Measurements from ENCODE around the gene MUC5B. TPM values are rescaled to one million over a fixed set of nuclear protein-coding genes. Genes with fewer than 3 reads are reported as not detected.
"Not testable (repeated sequence)": the region's sequence is repeated elsewhere in the genome, so short reads cannot be mapped to it uniquely, and the experiment has no call there.

The MUC5B gene, protein sequence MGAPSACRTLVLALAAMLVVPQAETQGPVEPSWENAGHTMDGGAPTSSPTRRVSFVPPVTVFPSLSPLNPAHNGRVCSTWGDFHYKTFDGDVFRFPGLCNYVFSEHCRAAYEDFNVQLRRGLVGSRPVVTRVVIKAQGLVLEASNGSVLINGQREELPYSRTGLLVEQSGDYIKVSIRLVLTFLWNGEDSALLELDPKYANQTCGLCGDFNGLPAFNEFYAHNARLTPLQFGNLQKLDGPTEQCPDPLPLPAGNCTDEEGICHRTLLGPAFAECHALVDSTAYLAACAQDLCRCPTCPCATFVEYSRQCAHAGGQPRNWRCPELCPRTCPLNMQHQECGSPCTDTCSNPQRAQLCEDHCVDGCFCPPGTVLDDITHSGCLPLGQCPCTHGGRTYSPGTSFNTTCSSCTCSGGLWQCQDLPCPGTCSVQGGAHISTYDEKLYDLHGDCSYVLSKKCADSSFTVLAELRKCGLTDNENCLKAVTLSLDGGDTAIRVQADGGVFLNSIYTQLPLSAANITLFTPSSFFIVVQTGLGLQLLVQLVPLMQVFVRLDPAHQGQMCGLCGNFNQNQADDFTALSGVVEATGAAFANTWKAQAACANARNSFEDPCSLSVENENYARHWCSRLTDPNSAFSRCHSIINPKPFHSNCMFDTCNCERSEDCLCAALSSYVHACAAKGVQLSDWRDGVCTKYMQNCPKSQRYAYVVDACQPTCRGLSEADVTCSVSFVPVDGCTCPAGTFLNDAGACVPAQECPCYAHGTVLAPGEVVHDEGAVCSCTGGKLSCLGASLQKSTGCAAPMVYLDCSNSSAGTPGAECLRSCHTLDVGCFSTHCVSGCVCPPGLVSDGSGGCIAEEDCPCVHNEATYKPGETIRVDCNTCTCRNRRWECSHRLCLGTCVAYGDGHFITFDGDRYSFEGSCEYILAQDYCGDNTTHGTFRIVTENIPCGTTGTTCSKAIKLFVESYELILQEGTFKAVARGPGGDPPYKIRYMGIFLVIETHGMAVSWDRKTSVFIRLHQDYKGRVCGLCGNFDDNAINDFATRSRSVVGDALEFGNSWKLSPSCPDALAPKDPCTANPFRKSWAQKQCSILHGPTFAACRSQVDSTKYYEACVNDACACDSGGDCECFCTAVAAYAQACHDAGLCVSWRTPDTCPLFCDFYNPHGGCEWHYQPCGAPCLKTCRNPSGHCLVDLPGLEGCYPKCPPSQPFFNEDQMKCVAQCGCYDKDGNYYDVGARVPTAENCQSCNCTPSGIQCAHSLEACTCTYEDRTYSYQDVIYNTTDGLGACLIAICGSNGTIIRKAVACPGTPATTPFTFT (N-terminal part only)
- 16.0 TPM for total RNA-seq

DNA sequence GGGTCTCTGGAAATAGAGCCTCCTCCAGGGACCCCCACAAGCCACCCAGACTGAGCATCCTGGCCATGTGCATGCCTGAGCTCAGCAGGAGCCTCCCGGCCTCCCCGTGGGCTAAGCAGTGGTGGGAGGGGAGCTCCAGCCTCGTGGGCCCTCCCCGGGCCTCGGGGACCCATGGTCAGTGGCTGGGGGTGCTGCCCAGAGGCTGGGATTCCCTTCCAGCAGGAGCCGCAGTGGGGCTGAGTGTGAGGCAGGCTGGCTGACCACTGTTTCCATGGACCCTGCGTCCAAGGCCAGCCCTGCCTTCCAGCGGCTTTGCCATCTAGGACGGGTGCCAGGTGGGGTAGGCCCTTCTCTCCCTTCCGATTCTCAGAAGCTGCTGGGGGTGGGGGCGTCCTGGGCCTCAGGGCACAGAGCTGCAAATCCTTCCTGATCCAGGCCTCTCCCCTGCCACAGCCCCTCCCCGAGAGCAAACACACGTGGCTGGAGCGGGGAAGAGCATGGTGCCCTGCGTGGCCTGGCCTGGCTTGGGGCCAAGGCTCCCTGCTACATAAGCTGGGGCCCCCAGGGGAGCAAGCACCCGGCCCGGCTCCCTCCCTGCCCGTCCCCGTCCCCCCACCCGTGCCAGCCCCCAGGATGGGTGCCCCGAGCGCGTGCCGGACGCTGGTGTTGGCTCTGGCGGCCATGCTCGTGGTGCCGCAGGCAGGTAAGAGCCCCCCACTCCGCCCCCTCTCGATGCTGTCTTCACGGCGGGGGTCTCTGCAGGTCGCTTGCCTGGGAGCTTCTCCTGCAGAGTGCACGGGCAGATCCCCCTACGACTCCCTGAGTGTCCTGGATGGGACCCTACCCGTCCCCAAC, at the start of gene MUC5B:
TSS of gene MUC5B (plus strand) at position 576 of the 855 bp plus-strand sequence. CDS start at position 634, 58 bp downstream.
- no peak for ATAC-seq

DNA sequence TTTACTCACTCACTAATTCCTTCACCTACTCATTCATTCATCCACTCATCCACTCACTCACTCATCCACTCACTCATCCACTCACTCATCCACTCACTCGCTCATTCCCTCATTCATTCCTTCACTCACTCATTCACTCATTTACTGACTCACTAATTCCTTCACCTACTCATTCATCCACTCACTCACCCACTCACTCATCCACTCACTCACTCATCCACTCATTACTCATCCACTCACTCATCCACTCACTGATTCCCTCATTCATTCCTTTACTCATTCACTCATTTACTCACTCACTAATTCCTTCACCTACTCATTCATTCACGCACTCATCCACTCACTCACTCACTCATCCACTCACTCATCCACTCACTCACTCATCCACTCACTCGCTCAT, 49.5 kb upstream of the MUC5B start:
- ATAC-seq, result not testable (repeated sequence)

DNA sequence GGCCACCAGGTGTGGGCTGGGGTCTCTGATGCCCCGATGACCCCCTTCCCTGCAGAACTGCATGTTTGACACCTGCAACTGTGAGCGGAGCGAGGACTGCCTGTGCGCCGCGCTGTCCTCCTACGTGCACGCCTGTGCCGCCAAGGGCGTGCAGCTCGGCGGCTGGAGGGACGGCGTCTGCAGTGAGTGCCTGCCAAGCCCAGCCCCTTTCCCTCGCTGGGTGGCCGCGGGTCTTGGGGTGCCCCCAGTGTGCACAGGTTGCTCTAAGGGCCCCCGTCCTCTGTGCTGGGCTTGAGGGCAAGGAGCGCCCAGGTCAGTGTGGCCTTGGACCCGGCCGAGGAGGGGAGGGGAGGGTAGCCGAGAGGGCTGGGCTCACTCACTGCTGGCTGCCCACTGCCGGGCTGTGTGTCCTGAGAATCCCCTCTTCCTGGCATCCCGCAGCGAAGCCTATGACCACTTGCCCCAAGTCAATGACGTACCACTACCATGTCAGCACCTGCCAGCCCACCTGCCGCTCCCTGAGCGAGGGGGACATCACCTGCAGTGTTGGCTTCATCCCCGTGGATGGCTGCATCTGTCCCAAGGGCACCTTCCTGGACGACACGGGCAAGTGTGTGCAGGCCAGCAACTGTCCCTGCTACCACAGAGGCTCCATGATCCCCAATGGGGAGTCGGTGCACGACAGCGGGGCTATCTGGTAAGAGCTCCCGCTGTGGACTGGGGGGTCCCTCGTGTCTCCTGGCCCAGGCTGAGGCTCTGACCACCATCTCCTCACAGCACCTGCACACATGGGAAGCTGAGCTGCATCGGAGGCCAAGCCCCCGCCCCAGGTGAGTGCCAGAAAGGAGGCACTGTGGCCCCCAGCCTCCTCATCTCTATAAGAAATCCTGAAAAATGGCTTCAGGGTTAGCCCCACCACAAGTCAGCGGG, 48.2 kb upstream of the MUC5B start:
- no peak for ATAC-seq

DNA sequence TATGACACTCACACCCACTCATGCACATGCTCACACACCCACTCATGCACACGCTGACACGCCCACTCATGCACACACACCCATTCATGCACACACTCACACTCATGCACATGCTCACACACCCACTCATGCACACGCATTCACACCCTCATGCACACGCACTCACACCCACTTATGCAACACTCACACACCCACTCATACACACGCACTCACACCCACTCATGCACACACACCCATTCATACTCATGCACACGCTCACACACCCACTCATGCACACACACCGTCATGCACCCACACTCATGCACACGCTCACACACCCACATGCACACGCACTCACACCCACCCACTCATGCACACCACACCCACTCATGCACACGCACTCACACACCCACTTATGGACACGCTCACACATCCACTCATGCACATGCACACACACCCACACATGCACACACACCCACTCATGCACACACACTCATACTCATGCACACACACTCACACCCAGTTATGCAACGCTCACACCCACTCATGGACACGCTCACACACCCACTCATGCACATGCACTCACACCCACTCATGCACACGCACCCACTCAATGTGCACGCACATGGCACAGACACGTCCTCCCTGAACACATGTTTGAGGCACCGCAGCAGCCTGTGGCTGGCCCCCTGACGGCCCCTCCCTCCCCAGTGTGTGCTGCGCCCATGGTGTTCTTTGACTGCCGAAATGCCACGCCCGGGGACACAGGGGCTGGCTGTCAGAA, 47.2 kb upstream of the MUC5B start:
- no peak for ATAC-seq

DNA sequence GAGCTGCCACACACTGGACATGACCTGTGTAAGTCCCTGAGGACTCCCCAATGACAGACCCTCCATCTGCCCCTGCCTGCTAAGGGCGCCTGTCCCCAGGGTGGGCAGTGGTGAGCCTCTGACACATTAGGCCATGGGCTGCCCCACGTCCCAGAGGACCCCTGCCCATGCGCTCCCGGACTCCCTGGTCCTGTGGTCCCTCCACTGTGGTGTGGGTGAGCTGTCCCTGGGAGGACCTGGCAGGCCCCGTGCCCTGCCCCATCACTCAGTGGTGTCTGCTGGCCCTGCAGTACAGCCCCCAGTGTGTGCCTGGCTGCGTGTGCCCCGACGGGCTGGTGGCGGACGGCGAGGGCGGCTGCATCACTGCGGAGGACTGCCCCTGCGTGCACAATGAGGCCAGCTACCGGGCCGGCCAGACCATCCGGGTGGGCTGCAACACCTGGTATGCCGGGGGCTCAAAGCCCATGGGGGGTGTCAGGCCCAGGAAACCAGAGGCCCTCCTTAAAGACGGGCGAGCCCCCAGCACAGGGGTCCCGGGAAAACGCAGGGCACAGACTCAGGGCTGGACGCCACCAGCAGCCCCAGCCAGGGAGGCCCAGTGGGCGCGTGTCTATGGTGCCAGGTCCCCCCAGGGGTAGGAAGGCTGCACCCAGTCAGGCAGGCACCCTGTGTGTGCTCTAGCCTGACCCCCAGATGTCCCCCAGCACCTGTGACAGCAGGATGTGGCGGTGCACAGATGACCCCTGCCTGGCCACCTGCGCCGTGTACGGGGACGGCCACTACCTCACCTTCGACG, 46.4 kb upstream of the MUC5B start:
- ATAC-seq, result no peak

DNA sequence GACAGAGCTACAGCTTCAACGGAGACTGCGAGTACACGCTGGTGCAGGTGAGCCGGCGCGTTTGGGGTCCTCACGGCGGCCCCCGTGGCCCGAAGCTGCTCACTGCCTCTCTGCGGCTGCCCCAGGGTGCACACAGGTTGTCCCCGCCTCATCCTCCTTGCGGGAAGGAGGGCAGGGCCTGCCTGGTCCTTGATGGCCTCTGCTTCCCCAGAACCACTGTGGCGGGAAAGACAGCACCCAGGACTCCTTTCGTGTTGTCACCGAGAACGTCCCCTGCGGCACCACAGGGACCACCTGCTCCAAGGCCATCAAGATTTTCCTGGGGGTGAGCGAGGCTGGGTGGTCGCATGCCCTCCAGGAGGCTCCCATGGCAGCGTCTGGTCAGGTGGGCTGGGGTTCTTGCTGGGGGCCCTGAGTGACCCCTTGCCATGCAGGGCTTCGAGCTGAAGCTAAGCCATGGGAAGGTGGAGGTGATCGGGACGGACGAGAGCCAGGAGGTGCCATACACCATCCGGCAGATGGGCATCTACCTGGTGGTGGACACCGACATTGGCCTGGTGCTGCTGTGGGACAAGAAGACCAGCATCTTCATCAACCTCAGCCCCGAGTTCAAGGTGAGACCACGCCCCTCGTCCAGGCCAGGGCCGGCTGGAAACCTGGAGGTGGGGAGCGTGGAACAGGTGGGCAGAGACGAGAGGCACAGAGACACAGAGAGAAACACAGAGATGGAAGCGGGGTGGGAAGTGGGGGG, 45.7 kb upstream of the MUC5B start:
- ATAC-seq, result no peak

DNA sequence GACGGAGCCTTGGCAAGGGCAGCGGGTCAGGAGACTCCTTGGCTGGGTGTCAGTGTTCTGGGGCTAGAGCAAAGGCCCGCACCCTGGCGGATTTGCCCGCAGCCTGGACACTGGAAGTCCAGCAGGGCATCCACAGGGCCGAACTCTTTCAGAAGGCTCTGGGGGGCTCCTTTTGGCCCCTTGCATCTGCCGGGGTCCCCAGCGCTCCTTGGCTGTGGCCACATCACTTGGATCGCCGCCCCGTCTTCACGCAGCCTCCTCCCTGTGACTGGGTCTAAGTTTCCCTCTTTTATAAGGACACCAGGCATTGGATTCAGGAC, 45.1 kb upstream of the MUC5B start:
- no peak for ATAC-seq

DNA sequence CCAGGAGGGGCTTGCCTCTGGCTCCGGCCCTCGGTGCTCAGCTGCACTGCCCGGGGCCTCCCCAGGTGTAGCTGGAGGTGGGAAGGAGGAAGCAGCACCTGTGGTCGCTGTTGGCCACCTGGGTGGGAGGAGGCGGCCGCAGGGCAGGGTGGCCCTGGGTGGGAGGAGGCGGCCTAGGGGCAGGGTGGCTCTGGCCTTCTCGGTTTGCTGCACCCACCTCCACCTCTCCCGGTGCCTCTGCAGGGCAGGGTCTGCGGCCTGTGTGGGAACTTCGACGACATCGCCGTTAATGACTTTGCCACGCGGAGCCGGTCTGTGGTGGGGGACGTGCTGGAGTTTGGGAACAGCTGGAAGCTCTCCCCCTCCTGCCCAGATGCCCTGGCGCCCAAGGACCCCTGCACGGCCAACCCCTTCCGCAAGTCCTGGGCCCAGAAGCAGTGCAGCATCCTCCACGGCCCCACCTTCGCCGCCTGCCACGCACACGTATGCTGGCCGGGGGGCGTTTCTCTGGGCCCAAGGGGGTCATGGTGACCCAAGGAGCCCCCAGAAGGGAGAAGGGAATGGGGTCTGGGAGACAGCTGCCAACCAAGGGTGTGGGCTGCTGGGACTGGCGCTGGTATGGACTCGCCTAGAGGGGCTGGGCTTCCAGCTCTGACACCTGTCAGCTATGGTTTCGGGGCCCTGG, 44.5 kb upstream of the MUC5B start:
- no peak for ATAC-seq

DNA sequence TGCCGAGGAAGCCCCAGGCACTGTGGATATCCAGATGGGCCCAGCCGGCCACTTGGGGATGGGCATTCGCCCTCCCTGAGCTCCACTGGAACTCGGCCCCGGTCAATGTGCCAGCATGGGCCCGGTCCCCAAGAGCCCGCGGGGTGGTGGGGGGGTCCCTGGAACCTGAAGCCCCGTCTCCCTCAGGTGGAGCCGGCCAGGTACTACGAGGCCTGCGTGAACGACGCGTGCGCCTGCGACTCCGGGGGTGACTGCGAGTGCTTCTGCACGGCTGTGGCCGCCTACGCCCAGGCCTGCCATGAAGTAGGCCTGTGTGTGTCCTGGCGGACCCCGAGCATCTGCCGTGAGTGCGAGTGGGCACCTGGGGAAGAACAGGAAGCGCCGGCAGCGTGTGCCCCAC, 44.0 kb upstream of the MUC5B start:
- no peak for ATAC-seq

DNA sequence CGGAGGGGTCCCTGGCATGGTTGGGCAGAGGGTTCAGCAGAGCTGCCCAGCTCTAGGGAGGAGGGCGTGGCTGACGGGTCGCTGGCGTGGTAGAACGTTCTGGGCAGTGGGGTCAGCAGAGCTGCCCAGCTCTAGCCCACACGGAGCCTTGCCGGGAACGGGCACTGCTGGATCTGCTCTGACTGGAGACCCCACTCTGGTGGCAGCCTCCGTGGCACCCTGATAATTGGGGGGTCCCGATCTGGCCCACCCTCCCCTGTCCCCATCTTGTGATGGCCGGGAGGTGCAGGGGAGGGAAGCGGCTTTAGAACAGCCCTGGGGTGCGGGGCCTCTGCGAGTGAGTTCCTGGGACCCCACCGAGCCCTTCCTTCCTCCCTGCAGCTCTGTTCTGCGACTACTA, 43.2 kb upstream of the MUC5B start:
- ATAC-seq, result no peak

DNA sequence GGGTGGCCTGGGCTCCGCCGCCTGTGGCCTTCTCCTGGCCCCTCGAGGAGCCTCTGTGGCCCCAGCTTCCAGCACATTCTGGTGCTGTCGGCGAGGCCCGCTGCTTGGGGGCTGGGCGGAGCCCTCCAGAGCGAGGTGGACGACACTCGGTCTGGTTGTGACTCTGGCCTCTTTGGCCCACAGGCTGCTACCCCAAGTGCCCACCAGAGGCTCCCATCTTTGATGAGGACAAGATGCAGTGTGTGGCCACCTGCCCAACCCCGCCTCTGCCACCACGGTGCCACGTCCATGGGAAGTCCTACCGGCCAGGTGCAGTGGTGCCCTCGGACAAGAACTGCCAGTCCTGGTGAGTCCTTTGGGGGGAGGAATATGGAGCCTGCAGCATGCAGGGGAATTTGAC, 42.7 kb upstream of the MUC5B start:
- no peak for ATAC-seq

DNA sequence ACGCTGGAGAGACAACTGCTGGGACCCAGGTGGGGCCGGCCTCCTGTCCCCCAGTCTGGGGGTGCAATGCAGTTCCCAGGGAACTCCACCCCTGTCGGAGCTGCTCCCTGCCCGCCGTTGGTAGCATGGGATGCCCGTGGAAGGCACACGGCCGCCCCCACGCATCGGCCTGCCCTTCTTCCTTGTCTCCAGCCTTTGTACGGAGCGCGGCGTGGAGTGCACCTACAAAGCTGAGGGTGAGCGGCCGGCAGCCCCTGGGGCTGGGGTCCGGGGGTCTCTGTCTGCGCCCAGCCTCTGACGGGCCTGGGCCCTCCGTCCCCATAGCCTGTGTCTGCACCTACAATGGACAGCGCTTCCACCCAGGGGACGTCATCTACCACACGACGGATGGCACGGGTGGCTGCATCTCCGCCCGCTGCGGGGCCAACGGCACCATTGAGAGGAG, 41.9 kb upstream of the MUC5B start:
- no peak for ATAC-seq

DNA sequence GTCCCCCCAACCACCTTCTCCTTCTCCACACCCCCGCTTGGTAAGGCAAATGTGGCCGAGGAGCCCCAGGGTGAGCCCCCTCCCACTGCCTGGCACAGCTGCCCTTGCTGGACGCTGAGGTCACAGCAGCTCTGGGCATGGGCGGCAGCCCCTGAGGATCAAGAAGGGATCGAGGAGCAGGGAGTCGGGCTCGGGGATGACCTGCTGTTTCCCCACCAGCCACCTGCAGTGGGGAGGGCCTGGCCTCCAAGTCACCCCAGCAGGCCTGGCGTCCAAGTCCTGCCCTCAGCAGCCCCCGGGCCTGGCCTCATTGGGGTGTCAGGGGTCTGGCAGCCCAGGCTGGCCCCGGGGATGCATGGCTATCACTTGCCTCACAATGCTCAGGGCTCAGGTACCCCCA, 41.4 kb upstream of the MUC5B start:
- no peak for ATAC-seq

DNA sequence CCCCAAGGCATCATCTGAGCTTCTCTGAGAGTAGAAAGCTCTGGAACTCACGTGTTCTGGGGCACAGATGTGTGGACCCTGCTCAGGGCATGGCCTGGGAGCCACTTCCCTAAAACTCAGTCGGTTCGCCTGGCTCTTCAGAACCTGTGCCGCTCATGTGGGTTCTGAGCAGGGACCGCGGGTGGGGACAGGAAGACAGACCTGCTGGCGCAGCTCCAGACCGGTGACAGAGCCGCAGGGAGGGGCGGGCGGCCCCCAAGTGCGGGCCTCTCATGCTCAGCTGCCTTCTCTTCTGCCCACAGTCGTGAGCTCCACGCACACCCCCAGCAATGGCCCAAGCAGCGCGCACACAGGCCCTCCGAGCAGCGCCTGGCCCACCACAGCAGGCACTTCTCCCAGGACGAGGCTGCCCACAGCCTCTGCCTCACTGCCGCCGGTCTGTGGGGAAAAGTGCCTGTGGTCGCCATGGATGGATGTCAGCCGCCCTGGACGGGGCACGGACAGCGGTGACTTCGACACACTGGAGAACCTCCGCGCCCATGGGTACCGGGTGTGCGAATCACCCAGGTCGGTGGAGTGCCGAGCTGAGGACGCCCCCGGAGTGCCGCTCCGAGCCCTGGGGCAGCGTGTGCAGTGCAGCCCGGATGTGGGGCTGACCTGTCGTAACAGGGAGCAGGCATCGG, 40.9 kb upstream of the MUC5B start:
- no peak for ATAC-seq

DNA sequence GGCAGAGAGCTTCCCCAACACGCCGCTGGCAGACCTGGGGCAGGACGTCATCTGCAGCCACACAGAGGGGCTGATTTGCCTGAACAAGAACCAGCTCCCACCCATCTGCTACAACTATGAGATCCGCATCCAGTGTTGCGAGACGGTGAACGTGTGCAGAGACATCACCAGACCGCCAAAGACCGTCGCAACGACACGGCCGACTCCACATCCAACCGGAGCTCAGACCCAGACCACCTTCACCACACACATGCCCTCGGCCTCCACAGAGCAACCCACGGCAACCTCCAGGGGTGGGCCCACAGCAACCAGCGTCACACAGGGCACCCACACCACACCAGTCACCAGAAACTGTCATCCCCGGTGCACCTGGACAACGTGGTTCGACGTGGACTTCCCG, 38.7 kb upstream of the MUC5B start:
- not testable (repeated sequence) for ATAC-seq

DNA sequence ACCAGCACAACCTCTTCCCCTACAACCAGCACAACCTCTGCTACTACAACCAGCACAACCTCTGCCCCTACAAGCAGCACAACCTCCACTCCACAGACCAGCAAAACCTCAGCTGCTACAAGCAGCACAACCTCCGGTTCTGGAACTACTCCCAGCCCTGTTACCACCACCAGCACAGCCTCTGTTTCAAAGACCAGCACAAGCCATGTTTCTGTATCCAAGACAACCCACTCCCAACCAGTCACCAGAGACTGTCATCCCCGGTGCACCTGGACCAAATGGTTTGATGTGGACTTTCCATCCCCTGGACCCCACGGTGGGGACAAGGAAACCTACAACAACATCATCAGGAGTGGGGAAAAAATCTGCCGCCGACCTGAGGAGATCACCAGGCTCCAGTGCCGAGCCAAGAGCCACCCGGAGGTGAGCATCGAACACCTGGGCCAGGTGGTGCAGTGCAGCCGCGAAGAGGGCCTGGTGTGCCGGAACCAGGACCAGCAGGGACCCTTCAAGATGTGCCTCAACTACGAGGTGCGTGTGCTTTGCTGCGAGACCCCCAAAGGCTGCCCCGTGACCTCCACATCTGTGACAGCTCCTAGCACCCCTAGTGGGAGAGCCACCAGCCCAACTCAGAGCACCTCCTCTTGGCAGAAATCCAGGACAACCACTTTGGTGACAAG, 34.3 kb upstream of the MUC5B start:
- ATAC-seq, result not testable (repeated sequence)

All from esophagus mucosa (tissue), 1 donor.